GM12873 (cell line): ENCODE results near the gene SLC9A3.

Experiments
- CTCF ChIP-seq: IDR thresholded peaks from 2 replicates; pipeline ENCODE4 v1.5.1; 2012; ENCODE audit warnings: low read depth, mild to moderate bottlenecking, moderate library complexity, low read length, control low read depth; ENCODE audit not compliant: insufficient read depth; ENCODE audit errors: missing control alignments

The SLC9A3 gene

GRCh38 chr5:451587-452458 is 72.4 kb downstream of the SLC9A3 start:
- no peak for TF ChIP-seq CTCF

DNA sequence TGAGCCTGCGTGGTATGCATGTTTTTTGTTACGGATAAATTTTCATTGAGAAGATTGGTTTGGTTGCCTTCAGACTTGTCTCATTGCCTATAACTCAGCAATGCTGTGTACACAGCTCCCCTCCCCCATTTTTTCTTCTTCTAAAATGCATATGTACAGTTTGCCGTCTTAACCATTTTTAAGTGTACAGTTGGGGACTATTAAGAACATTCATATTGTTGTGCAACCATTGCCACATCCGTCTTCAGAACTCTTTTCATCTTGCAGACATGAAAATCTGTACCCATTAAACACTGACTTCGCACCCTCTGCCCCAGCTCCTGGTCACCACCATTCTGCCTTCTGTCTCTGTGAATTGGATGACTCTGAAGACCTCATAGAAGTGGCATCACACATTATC is 75.1 kb downstream of the SLC9A3 start:
- TF ChIP-seq CTCF, result no peak

- no peak for TF ChIP-seq CTCF
Measured at GRCh38 chr5:448766-449090, 75.5 kb downstream of the SLC9A3 start.

DNA sequence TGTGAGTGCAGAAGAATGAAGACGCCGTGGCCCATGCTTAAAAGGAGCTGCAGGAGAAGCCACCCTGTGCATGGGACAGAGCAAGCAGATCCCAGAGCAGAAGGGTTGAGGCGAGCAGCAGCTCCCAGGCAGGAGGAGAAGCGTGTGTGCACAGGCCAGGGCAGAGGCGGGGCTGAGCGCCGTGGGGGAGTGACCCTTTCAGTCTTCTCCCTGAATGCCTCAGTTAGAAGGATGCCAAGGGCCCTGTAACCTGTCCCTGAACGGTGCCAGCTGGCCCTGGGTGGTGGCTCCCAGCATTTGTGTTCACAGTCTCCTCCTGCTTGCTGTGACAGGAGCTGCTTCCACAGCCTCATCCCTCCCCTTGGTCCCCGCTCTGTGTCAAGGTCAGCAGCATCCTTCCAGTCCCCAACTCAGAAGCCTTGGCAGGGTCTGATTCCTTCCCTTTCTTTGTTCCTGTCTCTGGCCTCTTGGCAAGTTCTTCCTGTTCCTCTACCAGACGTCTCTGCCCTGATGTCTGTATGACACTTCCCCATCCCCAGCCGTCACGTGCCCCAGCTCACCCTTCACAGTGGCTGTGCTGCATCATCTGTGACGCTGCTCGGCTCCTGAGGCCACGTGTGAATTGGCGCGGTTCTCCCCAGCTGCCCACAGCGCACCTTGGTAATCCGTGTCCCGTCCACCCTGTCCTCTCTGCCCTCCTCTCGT is 76.0 kb downstream of the SLC9A3 start:
- TF ChIP-seq CTCF, result no peak

DNA sequence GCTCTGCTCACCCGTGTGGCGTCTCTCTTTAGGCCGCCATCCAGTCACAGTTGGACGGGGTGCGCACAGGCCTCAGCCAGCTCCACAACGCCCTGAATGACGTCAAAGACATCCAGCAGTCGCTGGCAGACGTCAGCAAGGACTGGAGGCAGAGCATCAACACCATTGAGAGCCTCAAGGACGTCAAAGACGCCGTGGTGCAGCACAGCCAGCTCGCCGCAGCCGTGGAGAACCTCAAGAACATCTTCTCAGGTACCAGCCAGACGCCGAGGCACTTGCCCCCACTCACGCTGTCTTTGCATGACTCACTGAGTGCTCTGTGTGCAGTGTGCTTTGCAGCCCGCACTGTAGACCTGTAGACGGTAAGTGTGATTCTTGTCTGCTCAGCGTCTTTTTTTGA is 76.7 kb downstream of the SLC9A3 start:
- TF ChIP-seq CTCF, result no peak

DNA sequence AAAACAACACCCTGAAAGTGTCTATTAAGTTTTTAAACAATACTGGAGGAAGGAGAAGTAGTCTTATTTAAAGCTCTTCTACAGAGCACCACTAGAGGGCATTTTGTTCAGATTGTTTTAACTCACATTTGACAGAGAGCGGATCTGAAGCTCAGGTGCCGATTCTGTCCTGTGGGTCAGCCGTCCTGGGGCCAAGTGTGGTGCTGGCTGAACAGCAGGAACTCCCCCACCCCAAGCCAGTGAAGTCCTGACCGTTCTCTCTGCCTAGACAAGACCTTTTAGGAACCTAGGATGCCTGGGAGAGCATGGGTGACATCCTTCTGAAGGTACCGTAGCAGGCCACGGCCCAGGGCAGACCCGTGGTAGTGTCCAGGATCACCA is 77.4 kb downstream of the SLC9A3 start:
- peak; percentile 64 for TF ChIP-seq CTCF

DNA sequence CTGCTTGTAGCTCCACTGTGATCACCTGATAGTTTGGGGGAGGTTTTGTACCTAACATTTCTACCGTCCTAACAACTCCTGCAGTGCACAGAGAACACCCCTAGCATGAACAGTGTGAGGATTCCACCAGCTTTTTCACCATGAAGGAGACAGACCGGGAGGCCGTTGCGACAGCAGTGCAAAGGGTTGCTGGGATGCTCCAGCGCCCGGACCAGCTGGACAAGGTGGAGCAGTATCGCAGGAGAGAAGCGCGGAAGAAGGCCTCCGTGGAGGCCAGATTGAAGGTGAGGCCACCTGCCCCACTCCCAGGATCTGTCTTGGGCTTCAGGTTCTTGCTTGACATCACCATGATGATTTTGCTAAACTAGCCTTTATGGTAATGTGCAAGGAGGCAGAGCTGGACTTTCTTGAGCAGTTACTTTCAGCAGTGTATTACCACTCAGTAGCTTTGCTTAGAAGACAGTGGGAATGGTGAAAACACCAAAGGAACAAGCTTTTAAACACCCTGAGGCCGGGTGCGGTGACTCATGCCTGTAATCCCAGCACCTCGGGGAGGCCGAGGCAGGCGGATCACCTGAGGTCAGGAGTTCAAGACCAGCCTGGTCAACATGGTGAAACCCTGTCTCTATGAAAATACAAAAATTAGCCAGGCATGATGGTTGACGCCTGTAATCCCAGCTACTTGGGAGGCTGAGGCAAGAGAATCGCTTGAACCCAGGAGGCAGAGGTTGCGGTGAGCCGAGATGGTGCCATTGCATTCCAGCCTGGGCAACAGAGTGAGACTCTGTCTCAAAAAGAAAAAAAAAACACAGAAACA is 78.0 kb downstream of the SLC9A3 start:
- no peak for TF ChIP-seq CTCF
